ENCODE measurements around the gene ADRA2C. TPM values are rescaled to one million over a fixed set of nuclear protein-coding genes. Genes with fewer than 3 reads are reported as not detected.
"Not testable (repeated sequence)": the region's sequence is repeated elsewhere in the genome, so short reads cannot be mapped to it uniquely, and the experiment has no call there.

The ADRA2C gene
- total RNA-seq, 1 experiment from 2014 or later: 0.28 TPM

DNA sequence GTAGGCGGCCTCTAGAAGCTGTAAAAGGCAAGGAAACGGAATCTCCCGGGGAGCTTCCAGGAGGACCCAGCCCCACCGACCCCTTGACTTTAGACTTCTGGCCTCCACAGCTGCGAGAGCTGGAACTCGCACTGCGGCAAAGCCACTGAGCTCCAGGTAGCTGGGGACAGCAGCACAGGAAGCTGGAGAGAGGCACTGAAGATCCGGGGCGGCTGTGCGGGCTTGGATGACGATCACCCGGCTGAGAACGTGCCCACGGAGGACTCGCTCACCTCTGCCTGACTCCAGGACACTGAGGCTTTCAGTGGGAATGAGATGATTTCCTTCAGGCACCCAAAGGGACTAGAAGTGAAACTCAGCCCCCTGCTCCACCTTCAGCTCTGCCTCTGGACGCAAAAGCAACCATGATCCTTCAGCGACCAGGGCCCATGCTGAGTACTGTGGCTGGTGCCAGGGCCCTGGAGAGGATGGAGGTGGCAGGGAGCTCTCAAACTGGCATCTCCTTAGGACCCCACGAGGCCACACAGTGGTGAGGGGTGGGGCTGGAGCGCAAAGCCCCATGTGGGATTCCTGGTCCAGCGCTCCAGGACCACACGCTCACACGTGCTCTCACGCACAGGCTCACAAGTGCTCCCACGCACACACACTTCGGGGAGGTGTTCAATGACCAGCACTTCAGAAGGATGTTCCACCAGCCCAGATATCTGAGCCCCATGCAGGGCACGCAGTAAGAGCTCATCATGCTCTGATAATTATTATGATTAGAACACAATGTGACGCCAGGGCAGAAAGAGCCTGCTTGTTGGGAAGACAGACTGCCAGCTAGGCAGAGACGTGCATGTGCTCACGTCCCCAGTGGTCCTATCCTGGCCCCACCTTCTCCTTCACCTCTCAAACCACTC, 47.2 kb downstream of the ADRA2C start:
- intact Hi-C loops (cut with micrococcal nuclease): no loop called here
- ChIA-PET POLR2A (no interaction called here), CTCF (no interaction called here)
- no peak overlapping the region for H3K4me3 Mint-ChIP-seq (ENCODE audit: unreplicated experiment)
- peaks cover 16% of the 10 kb centered on the region for H3K27me3 Mint-ChIP-seq (ENCODE audit: insufficient read depth, unreplicated experiment)
- H3K9me3 Mint-ChIP-seq (ENCODE audit: unreplicated experiment): no peaks in the 10 kb centered on the region
- no peak for TF ChIP-seq CTCF (IDR thresholded peaks at IDR 0.05; ENCODE audit: unreplicated experiment)
- BruUV-seq (replicated peaks): no TSS peak
- H3K36me3 Mint-ChIP-seq (ENCODE audit: insufficient read depth, unreplicated experiment): no peaks in the 10 kb centered on the region
- H3K27ac Mint-ChIP-seq (ENCODE audit: low read depth, unreplicated experiment): no peak overlapping the region
- no peaks in the 10 kb centered on the region for H3K4me1 Mint-ChIP-seq (ENCODE audit: insufficient read depth, unreplicated experiment)
- no peak for DNase-seq (ENCODE audit: unreplicated experiment)

- no peak for TF ChIP-seq CTCF (IDR thresholded peaks at IDR 0.05; ENCODE audit: unreplicated experiment)
- intact Hi-C loops (cut with micrococcal nuclease): no loop called here
- H3K36me3 Mint-ChIP-seq (ENCODE audit: insufficient read depth, unreplicated experiment): no peaks in the 10 kb centered on the region
- H3K27me3 Mint-ChIP-seq (ENCODE audit: insufficient read depth, unreplicated experiment): peaks cover 16% of the 10 kb centered on the region
- no peaks in the 10 kb centered on the region for H3K4me1 Mint-ChIP-seq (ENCODE audit: insufficient read depth, unreplicated experiment)
- no peak overlapping the region for H3K4me3 Mint-ChIP-seq (ENCODE audit: unreplicated experiment)
- BruUV-seq (replicated peaks): no TSS peak
- DNase-seq (ENCODE audit: unreplicated experiment): no peak
- H3K9me3 Mint-ChIP-seq (ENCODE audit: unreplicated experiment): no peaks in the 10 kb centered on the region
- ChIA-PET POLR2A (no interaction called here), CTCF (no interaction called here)
- H3K27ac Mint-ChIP-seq (ENCODE audit: low read depth, unreplicated experiment): no peak overlapping the region
Observed at GRCh38 chr4:3814053-3814570, 47.9 kb downstream of the ADRA2C start.

GRCh38 chr4:3814838-3815237, 48.7 kb downstream of the ADRA2C start:
- POLR2A ChIA-PET; H3K4me1 Mint-ChIP-seq (ENCODE audit: insufficient read depth, unreplicated experiment); H3K36me3 Mint-ChIP-seq (ENCODE audit: insufficient read depth, unreplicated experiment); BruUV-seq (replicated peaks); H3K4me3 Mint-ChIP-seq (ENCODE audit: unreplicated experiment); H3K27ac Mint-ChIP-seq (ENCODE audit: low read depth, unreplicated experiment); H3K9me3 Mint-ChIP-seq (ENCODE audit: unreplicated experiment); DNase-seq (ENCODE audit: unreplicated experiment); intact Hi-C loops (cut with micrococcal nuclease): not testable (repeated sequence)
- CTCF ChIA-PET: interaction anchor here (0.5 kb wide), 1 partner anchor 161 kb away, joined by 3 read pairs; no protein-coding TSS in a partner anchor
- peaks cover 16% of the 10 kb centered on the region for H3K27me3 Mint-ChIP-seq (ENCODE audit: insufficient read depth, unreplicated experiment)

DNA sequence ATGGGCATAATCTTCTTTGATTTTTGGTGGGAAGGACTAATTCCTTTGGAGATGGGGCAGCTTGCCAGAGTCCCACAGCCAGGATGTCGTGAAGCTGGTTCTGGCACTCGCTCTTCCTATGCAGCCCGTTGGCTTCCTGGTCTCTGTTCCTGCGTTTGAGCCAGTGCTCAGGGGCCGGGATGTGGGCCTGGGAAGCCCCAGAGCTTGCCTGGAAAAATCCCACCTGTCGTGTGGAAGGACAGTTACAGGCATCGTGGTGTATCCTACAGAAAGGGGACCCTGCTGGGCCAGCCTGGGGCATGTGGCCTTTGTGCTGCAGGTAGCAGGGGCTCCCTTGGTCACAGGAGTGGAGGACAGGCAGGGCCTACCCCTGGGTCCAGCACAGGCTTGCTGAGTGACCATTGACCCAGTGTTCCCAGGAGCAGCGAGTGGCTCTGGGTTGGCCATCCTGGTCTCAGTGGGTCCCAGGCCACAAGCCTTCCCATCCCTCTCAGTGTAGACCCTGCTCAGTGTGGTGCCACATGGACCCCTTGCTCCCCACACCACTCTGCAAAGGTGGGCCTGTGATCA, 50.2 kb downstream of the ADRA2C start:
- Mint-ChIP-seq H3K4me3 (ENCODE audit: unreplicated experiment) (no peak overlapping the region), H3K27ac (ENCODE audit: low read depth, unreplicated experiment) (no peak overlapping the region), H3K4me1 (ENCODE audit: insufficient read depth, unreplicated experiment) (no peaks in the 10 kb centered on the region), H3K36me3 (ENCODE audit: insufficient read depth, unreplicated experiment) (no peaks in the 10 kb centered on the region), H3K9me3 (ENCODE audit: unreplicated experiment) (no peaks in the 10 kb centered on the region), H3K27me3 (ENCODE audit: insufficient read depth, unreplicated experiment) (peaks cover 29% of the 10 kb centered on the region)
- ChIA-PET CTCF (no interaction called here), POLR2A (no interaction called here)
- TF ChIP-seq CTCF (IDR thresholded peaks at IDR 0.05; ENCODE audit: unreplicated experiment): no peak
- DNase-seq (ENCODE audit: unreplicated experiment): no peak
- no TSS peak for BruUV-seq (replicated peaks)
- intact Hi-C loops (cut with micrococcal nuclease): no loop called here

Data from MCF 10A (cell line).